Esophagus squamous epithelium (tissue), 4 donors: ENCODE measurements around the gene SPC24.

ENCODE experiments used
- POLR2A ChIP-seq, 4 donors: fragments of 450-650 bp; IDR thresholded peaks; one replicate each; pipeline ENCODE4 v1.6.1; 2017; ENCODE audit warnings: antibody characterized with exemption in 4 of 4, mild to moderate bottlenecking in 4 of 4, moderate library complexity in 3 of 4
- TF ChIP-seq, protein P1 (sequence below), 6 experiments: fragments of 450-650 bp in 4 of 6; fragments of 200-600 bp in 2 of 6; sonication (generic) in 2 of 6; IDR thresholded peaks; one replicate each; pipeline ENCODE4 v1.5.1; 2016 to 2019; ENCODE audit warnings: antibody characterized with exemption in 6 of 6, mild to moderate bottlenecking in 4 of 6, moderate library complexity in 4 of 6

DNA sequence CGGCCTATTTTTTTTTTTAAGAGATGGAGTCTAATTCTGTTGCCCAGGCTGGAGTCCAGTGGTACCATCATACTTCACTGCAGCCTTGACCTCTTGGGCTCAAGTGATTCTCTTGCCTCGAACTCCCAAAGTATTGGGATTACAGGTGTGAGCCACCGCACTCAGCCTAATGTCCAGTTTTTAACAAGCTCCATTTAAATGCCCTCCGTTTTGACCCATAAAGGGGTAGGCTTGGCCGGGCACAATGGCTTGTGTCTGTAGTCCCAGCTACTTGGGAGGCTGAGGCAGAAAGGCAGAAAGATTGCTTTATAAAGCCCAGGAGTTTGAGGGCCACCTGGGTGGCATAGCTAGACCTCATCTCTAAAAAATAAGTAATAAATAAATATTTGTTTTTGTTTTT is 54.5 kb downstream of the SPC24 start:
- TF ChIP-seq, protein P1, sequence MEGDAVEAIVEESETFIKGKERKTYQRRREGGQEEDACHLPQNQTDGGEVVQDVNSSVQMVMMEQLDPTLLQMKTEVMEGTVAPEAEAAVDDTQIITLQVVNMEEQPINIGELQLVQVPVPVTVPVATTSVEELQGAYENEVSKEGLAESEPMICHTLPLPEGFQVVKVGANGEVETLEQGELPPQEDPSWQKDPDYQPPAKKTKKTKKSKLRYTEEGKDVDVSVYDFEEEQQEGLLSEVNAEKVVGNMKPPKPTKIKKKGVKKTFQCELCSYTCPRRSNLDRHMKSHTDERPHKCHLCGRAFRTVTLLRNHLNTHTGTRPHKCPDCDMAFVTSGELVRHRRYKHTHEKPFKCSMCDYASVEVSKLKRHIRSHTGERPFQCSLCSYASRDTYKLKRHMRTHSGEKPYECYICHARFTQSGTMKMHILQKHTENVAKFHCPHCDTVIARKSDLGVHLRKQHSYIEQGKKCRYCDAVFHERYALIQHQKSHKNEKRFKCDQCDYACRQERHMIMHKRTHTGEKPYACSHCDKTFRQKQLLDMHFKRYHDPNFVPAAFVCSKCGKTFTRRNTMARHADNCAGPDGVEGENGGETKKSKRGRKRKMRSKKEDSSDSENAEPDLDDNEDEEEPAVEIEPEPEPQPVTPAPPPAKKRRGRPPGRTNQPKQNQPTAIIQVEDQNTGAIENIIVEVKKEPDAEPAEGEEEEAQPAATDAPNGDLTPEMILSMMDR (IDR thresholded peaks at IDR 0.05): no peak
- no peak for TF ChIP-seq POLR2A (IDR thresholded peaks at IDR 0.05)
